NCI-H2227 (cell line): Measurements from ENCODE around the gene RAET1E.
"Not testable (repeated sequence)": the region's sequence is repeated elsewhere in the genome, so short reads cannot be mapped to it uniquely, and the experiment has no call there.

Experiments
- DNase-seq: peaks from one replicate; lab custom pipeline; 2025; ENCODE audit not compliant: unreplicated experiment; lab: John Stamatoyannopoulos, UW

RAET1E gene

DNA sequence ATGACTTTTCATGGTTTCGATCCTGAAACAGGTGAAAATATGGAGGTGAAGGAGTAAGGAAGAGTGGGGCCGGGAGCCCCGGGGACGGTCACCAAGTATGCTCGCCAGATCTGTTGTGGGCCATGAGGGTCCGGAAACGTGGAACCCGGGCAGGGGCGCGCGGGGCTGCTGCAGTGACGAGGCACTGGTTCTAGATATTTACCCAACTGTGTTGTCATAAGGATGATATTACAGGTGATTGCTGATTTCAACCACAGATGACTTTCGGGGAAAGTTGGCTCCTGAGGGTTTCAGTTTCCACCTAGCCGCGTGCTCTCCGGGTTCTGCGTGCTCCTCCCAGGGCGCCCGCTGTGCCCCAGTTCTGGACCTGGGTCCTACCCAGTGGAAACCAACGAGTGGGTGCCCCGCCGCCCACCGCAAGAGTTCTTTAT lies 12.8 kb upstream of the RAET1E start:
- no peak for DNase-seq

DNA sequence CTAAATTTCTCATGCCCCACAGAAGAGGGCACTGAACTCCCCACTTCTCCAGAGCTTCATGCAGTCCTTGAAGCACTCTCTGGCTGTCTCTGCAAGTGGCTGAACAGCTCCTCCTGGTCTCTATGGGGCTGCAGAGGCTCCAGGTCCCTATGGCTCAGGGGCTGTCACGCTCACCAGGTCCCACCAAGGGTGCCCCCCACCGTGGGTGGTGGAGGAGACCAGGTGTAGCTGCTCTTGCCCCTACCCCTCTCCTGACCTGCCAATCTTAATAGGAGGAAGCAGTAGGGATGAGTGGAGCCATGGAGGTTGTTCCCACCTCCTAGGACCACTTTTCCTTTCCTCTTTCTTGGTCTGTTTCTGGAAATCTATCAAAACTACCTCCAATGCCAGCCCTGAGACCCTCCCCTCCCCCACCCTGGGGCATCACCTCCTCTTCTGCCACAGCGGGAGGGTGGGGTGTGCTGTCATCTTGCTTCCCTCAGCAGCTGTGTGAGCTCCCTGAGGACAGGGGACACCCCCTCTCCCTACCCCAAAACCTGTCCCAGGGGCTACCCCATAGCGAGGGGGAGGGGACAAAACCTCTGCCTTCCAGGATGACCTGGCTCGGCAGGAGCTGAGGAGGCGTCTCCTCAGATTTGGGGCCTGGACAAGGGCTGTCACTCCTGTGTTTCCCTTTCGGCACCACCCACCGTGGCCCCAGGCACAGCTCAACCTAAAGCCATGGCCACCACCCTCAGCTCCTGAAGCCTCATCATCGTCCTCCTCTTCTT lies 12.0 kb upstream of the RAET1E start:
- DNase-seq = no peak

DNA sequence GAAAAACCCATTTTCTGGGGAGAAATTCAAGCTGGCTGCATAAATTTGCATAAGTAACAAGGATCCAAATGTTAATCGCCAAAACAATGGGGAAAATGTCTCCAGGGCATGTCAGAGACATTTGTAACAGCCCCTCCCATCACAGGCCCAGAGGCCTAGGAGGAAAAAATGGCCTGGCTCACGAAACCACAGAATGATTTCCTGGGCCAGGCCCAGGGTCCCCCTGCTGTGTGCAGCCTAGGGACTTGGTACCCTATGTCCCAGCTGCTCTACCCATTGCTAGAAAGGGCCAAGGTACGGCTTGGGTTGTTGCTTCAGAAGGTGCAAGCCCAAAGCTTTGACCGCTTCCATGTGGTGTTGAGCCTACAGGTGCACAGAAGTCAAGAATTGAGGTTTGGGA lies 10.6 kb upstream of the RAET1E start:
- not testable (repeated sequence) for DNase-seq

DNA sequence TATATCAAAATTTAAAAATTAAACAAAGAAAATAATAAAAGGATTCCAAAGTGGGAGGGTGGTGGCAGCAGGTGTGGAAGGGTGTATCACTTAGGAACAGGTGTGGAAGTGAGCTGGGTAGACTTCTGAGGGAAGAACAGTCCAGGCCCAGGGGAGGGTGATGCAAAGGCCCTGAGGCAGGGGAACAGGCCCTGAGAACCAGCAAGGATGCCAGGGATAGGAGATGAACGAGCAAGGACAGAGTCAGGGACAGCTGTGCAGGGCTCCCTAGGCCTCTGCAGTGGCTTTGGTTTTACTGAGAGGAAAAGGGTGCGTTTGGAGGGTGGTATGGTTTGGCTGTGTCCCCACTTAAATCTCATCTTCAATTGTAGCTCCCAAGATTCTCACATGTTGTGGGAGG lies 9.4 kb upstream of the RAET1E start:
- DNase-seq = no peak

DNA sequence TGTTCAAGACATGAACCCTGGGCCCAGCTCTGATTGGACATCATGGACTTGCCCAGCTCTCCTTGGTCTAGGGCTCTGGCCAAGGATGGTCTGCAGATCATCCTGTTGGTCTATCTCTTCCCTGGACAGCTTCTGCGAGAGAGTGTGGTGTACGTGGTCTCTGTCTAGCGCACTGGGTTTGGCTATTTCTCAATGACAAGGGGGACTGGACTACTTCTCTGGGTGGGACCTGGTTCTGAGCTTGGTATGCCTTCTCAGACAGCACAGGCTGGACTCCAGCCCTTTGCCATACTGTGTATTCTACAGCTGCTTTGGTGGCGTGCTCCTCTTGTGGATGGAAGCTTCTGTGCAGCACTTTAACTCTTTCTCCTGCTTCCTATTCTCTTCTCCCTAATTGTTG lies 8.5 kb upstream of the RAET1E start:
- no peak for DNase-seq

DNA sequence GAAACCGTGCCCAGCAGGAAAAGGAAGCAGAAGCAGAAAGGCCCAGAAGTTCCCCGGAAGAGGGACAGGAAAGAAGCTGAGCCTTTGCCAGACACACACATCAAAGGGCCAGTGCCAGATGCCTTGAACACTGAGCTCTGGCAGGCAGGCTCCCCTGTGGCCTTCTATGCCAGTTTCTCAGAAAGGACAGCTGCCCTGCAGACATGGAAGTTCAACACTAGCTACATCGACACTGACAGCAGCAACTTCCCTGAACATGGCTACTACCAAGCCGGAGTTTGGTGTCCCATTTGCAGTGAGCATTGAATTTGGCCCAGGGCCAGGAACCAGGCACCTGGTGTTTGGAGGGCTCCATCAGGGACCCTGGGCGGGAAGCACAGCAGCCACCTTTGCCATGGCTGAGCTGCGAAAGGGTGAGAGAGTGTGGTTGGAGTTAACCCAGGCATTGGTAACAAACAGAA lies 8.0 kb upstream of the RAET1E start:
- no peak for DNase-seq

DNA sequence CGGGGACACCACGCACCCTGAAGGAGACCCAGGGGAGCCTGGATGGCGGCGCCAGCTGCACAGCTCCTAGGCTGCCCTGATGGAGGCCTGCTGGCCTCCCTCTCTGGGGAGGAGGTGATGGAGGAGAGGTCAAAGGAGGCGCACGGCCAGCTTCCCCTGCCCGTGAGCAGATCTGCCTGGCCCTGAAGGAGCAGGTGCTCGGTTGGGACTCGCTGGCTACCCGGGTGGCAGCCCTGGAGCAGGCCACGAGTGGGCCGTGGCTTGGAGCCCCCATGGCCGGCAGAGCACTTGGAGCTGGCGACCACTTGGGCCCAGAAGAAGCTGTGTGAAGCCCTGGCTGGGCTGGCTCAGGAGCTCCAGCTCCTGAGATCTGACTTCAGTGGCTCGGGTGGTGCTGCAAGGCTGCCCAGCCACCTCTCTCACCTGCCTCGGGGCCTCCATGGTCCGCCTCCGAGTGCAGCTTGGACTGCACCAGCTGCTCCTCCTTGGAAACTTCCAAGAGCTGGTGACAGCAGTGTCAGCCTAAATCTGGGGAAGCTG lies 7.5 kb upstream of the RAET1E start:
- DNase-seq = no peak

DNA sequence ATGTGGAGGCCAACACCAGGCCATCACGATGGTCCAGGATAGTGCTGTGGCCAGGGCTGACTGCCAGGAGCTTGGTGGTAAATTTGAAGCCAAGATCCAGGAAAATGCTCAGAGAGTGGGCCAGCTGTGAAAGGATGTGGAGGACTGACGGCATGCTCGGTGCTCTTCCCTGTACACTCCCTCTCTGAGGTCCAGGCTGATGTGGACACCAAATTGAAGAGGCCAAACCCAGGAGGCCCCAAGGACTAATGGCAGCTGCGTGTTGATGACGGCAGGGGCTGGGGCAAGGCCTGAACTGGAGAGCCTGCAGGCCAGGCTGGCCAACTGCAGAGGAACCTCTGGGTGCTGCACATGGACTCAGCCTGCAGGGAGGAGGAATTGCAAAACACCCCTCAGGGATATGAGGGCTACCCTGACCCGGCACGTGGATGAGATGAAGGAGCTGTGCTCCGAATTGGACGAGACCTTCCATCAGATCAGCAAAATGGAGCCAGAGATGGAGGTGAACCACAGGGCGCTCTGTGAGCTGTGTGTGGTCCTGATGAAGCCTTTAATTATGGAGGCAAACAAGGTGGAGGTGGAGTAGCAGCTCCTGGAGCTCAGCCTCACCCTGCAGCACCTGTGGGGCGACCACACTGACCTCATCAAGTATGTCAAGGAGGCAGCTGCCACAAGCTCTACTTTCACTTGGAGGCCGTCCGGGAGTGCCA lies 6.9 kb upstream of the RAET1E start:
- no peak for DNase-seq

DNA sequence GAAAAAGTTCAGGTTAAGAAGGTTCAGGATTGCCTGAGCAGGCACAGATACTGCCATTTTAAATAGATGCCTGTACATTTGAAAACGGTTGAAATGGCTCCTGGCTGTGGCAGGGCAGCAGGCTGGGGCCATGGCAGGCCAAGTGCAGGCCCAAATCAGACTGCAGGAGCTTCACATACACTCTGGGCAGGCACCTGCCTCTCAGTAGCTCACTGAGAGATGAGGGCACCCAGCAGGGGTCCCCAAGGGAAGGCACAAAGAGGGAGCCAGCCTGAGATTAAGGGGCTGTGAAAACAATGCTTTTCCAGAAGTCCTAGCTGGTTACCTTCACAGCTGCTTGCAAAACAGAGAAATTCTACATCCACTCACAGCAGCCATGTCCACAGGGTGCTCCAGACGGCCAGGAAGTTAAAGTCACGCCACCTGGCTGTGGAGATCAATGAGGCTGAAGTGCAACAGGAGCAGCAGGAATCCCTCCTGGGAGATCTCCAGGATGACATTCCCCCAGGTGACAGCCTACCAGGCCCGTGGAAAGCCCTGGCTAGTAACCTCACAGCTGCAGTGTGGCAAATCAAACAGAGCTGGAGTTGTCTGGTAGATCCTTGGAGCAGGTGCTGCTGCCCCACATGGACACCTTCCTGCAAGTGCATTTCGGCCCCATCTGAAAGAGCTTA lies 6.2 kb upstream of the RAET1E start:
- DNase-seq = no peak

DNA sequence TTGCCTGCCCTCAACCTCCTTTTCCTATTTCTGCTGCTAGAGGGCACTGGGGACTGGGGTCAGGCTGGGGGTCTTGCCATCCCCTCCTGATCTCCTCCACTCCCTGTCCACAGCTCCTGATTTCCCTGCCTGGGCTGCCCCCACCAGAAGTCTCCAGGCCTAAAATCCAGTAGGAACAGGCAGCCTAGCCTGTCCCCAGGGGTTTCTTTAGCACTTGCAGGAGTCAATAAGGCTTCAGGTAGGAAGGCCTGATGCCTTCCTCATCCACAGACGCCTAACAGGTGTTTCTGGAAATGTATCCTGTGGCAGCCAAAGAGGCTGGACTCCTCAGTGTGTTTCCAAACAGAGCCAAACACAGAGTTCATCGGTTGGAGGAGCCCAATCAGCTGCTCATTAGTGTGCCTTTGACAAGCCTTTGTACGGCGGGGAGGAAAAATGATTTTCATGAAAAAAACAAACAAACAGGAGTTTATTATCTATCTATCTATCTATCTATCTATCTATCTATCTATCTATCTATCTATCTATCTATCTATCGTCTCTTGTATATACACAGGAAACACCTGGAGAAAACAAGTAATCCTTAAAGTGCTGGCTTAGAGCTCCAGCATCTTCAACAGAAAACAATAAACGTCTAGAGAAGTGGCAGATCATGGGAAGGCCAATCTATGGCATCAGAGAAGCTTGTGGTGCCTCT lies 3.7 kb upstream of the RAET1E start:
- DNase-seq = no peak

DNA sequence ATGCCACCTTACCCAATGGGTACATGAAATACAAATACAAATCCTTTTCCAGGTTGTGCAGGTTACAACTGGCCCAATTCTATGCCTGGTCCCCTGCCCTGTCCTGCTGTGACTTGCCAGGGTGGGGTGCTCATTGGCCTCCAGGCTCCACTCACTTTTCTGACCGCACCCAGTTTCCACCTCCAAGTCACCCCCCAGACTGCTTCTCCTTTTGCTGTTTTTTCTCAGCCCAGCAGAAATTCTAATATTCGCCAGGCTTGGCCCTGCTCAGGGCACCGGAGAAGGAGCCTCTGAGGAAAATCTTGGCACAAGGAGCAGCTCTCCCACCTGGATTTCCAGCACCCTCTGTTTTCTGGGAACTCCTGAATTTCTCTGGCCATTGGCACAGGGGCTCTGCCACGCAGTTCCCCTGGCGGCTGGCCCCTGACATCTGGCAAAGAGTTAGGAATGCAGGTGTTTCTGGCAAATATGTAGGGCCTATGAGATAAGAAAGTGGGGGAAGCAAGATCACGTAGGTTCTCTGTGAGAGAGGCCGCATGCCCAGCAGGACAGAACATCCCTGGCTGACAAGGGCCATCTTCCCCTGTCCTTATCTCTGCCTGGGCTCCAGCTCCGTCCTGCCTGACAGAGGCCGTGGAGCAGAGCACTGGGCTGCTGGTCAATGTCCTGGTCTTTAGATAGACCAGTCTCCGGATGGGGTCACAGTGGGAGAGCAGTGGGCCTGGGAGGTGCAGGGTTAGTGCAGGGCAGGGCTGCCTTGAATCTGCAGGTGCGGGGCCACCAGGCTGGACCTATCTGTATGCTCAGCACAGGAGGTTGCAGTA lies 2.9 kb upstream of the RAET1E start:
- DNase-seq = no peak

DNA sequence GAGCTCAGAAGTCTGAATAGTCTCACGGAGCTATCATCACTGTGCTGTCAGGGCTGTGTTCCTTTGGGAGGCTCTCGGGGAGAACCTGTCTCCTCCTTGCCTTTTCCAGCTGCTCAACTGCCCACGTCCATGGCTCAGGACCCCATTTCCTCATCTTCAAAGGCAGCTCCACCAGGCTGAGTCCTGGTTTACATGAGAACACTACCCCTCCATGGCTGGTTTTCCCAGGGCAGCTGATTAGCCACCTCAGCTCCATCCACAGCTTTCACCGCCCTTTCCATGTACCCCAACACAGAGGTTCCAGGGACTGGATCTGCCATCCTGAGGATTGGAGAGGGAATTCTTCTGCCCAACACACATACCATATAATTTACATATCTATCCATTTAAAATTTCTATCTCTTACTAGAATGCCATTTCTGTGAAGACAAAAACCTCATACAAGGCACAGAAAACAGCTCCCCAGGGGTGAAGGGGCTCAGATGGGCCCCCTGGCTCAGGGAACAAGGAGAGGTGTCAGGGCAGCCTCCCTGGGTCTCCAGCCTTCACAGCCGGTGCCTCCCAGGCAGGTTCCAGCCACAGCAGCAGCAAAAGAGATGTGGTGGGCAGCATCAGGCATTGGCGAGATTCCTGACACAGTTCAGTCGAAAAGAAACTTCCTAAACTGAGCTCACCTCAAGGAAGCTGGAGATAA lies 2.2 kb upstream of the RAET1E start:
- DNase-seq = no peak

DNA sequence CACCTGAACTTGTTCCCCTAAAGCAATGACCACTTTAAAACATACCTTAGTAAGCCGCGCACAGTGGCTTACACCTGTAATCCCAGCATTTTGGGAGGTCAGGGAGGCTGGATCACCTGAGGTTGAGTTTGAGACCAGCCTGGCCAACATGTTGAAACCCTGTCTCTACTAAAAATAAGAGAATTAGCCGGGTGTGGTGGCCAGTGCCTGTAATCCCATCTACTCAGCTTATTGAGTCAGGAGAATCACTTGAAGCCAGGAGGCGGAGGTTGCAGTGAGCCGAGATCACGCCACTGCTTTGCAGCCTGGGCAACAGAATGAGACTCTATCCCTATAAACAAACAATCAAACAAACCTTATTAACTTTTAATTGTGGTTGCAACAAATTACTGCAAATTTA lies 1.6 kb upstream of the RAET1E start:
- DNase-seq = no peak

DNA sequence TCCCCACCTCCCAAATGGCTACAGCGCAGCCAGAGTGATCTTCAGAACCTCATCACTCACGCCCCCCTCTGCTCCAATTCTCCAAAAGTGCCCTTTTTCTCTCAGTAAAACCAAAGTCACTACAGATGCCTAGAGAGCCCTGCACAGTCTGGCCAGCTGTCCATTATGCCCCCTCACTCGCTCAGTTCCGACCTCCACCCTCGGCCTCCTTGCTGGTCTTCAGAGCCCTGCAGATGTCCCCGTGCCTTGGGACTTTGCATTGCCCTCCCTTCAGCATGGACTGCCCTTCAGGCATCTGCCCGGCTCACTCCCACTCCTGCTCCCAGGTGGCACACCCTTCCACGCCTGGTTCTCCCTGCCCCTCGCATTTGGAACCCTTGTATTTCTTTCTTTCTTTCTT lies 1.1 kb upstream of the RAET1E start:
- DNase-seq = no peak

DNA sequence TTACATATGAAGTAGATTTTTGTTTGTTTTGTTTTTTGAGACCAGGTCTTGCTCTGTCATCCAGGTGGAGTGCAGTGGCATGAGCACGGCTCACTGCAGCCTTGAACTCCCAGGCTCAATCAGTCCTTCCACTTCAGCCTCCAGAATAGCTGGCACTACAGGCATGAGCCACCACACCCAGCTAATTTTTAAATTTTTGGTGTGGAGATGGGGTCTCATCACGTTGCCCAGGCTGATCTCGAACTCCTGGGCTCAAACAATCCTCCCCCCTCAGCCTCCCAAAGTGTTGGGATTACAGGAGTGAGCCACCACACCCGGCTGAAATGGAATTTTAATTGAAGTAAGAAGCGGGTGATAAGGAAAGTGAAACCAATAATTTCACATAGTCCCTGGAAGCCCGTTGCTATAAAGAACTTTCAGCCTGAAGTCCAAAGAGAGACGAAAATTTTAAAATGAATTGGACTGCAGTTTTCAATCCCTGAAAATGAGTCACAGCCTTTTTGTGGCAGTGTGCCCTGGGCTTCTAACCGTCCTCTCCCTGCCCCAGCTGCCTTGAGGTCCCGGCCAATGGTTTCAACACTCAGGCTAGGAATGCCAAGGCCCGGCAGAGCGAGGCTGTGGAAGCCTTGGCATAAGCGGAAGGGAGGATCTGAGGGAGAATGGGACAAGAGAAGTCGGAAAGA lies 757 bp downstream of the RAET1E start:
- no peak for DNase-seq

DNA sequence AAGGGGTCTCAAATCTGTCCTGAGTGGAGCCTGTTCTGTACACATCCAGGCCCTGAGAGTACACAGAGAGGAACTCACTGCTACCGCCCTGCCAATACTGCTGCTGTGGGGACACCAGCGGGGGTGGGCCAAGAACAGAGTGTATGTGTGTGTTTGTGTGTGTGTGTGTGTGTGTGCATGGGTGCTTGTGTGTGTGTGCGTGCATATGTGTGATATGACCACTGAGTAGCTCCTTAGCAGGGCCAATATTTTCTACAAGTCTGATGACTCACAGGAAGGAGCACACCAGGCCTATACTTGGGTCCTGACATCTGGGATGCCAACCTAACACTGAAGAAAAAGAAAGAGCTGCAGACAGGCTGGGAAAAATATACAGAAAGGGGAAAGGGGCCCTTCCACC lies 1.4 kb downstream of the RAET1E start:
- DNase-seq = no peak

DNA sequence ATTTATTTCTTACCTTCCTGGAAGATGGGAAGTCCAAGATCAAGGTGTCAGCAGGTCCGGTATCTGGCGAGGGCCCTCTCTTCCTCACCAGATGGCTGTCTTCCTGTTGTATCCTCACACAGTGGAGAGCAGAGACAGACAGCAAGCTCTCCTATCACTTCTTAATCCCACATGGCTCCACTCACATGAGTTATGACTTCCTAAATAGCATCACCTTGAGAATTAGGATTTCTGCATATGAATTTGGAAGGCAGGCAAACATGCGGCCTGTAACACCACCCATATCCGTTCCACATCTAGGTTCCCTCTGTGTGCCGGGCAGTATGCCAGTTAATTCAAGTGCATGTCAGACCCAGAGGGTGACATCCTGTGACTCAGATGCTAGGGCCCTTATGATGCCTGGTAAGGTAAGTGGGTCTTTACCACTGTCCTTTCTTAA lies 2.1 kb downstream of the RAET1E start:
- DNase-seq = no peak

DNA sequence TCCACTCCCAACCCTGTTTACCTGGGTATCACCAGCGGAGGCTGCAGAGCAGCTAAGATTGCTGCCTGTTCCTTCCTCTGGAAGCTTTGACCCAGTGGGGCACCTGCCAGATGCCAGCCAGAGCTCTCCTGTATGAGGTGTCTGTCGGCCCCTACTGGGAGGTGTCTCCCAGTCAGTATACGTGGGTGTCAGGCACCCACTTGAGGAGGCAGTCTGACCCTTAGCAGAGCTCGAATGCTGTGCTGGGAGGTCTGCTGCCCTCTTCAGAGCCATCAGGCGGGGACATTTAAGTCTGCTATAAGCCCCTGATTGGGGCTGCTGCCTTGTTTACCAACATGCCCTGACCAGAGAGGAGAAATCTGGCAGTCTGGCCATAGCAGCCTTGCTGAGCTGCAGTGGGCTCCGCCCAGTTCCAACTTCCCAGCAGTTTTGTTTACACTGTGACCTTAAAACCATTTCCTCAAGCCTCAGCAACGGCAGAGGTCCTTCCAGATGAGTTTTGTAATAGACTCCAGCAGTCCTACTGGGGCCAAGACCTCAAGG lies 2.8 kb downstream of the RAET1E start:
- no peak for DNase-seq

DNA sequence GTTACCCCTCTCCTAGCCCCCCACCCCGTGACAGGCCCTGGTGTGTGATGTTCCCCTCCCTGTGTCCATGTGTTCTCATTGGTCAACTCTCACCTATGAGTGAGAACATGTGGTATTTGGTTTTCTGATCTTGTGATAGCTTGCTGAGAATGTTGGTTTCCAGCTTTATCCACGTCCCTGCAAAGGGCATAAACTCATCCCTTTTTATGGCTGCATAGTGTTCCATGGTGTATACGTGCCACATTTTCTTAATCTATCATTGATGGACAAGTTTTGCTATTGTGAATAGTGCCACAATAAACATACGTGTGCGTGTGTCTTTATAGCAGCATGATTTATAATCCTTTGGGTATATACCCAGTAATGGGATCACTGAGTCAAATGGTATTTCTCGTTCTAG lies 6.0 kb downstream of the RAET1E start:
- DNase-seq = not testable (repeated sequence)
